Measurements from ENCODE around the gene TDG. TPM values are rescaled to one million over a fixed set of nuclear protein-coding genes. Genes with fewer than 3 reads are reported as not detected.
"Not testable (repeated sequence)": the region's sequence is repeated elsewhere in the genome, so short reads cannot be mapped to it uniquely, and the experiment has no call there.

TDG gene
- total RNA-seq, 2 donors from 2014 or later, result 35.9 to 38.2 TPM

DNA sequence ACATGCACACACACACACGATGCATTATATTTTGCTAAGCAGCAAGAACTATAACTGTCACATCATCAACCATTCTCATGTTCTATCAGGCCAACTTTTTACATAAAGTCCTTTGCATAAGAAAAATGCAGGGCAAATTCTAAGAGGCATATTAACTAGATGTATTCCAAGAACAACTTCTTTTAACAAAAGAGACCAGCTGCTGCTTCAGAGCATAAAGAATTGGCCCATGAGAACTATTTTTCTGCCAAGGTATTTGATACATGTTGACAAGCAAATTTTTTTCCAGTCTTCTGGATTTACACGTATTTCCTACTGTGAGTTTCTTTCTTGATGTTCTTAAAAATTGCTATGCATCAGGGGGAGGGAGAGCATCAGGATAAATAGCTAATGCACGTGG, 57.1 kb downstream of the TDG start:
- H3K27ac Mint-ChIP-seq, result no peak overlapping the region
- no peak for ATAC-seq (replicated peaks)
- H3K9me3 Mint-ChIP-seq, result no peaks in the 10 kb centered on the region
- no peaks in the 10 kb centered on the region for H3K4me1 Mint-ChIP-seq
- peaks cover 27% of the 10 kb centered on the region for H3K27me3 Mint-ChIP-seq
- no peak overlapping the region for H3K4me3 Mint-ChIP-seq
- no peaks in the 10 kb centered on the region for H3K36me3 Mint-ChIP-seq (ENCODE audit: low read depth)

DNA sequence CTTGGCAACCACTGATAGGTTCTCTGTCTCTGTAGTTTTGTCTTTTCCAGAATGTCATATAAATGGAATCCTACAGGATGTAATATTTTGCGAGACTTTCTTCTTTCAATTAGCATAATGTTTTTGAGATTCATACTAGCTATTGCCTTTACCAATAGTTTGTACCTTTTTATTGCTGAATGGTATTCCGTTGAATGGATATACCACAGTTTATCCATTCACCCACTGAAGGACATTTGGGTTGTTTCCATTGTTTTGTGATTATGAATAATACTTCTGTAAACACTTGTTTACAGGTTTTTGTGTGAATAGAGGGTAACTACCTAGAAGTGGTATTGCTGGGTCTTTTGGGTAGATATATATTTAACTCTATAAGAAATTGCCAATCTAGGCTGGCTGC, 58.0 kb downstream of the TDG start:
- Mint-ChIP-seq H3K4me3 (no peak overlapping the region), H3K27ac (no peak overlapping the region), H3K9me3 (no peaks in the 10 kb centered on the region), H3K27me3 (peaks cover 29% of the 10 kb centered on the region), H3K36me3 (ENCODE audit: low read depth) (no peaks in the 10 kb centered on the region), H3K4me1 (no peaks in the 10 kb centered on the region)
- no peak for ATAC-seq (replicated peaks)

DNA sequence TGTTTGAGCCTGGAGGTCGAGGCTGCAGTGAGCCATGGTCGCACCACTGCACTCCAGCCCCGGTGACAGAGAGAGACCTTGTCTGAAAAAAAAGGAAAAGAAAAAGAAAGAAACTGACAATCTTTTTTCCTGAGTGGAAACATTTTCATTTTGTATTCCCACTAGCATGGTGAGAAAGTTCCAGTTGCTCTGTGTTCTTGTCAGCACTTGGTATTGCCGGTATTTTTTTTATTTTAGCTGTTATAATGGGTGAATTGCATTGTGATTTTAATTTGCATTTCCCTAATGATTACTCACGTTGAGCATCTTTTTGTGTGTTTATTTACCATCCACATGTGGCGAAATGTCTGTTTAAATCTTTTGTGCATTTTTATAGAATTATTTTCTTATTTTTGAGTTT, 58.7 kb downstream of the TDG start:
- H3K36me3 Mint-ChIP-seq (ENCODE audit: low read depth), result no peaks in the 10 kb centered on the region
- no peaks in the 10 kb centered on the region for H3K9me3 Mint-ChIP-seq
- peaks cover 30% of the 10 kb centered on the region for H3K27me3 Mint-ChIP-seq
- H3K4me3 Mint-ChIP-seq, result no peak overlapping the region
- no peak for ATAC-seq (replicated peaks)
- no peak overlapping the region for H3K27ac Mint-ChIP-seq
- no peaks in the 10 kb centered on the region for H3K4me1 Mint-ChIP-seq

DNA sequence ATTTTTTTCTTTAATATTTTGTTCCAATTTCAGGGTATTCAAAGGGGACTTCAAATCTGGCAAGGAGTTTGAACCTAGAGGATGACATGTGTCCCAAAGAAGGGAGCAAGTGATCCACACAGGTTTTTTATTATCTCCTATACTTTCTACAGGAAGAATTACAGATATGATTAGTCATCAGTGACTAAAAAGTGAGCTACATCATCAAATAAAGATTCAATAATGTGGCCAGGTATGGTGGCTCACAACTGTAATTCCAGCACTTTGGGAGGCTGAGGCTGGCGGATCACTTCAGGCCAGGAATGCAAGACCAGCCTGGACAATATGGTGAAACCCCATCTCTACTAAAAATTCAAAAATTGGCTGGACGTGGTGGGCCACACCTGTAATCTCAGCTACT, 60.1 kb downstream of the TDG start:
- peaks cover 24% of the 10 kb centered on the region for H3K27me3 Mint-ChIP-seq
- no peak overlapping the region for H3K4me3 Mint-ChIP-seq
- H3K9me3 Mint-ChIP-seq, result no peaks in the 10 kb centered on the region
- H3K4me1 Mint-ChIP-seq, result no peaks in the 10 kb centered on the region
- ATAC-seq (replicated peaks), result no peak
- H3K36me3 Mint-ChIP-seq (ENCODE audit: low read depth), result no peaks in the 10 kb centered on the region
- no peak overlapping the region for H3K27ac Mint-ChIP-seq

DNA sequence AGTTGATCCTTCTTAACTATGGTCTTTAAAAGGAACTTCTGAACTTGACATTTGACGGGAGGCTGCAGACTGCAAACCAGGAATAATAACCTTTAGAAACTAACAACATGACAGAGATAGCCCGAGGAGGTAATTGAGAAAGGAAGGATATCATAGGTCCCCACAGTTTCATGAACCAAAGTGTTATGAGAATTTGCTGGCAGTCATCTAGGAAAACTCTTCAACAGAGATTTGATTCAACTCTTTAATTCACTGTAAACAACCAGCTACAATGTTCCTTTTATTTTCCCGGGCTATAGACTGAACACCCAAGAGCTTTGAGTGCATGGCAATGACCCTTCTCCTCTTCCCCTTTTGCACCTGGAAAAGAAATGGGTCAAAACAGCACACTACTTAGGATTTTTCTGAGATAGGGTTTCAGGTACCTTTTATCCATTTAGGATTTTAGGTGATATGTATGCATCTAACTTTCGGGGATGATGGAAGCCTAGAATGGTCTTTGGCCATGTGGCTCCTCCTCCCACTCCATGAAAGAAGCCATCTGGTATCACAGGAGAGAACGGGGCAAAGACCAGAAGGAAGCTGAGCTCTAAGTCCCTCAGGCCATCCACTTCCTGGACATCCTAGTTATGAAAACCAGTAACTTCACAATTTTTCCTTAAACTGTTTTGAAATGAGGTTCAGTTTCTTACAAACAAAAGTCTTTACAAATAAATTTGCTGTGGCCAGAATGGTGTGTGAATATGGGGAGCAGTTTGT, 61.3 kb downstream of the TDG start:
- Mint-ChIP-seq H3K4me1 (no peaks in the 10 kb centered on the region), H3K4me3 (no peak overlapping the region), H3K27ac (no peak overlapping the region), H3K27me3 (peaks cover 23% of the 10 kb centered on the region), H3K9me3 (no peaks in the 10 kb centered on the region), H3K36me3 (ENCODE audit: low read depth) (no peaks in the 10 kb centered on the region)
- no peak for ATAC-seq (replicated peaks)

DNA sequence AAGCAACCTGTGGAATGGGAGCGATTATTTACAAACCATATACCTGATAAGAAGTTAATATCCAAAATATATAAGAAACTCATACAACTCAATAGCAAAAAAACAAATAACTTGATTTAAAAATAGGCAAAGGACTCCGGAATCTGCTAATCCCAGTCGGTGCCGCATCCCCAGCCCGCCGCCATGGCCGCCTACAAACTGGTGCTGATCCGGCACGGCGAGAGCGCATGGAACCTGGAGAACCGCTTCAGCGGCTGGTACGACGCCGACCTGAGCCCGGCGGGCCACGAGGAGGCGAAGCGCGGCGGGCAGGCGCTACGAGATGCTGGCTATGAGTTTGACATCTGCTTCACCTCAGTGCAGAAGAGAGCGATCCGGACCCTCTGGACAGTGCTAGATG, 64.9 kb downstream of the TDG start:
- H3K27ac Mint-ChIP-seq; ATAC-seq (replicated peaks); H3K4me3 Mint-ChIP-seq; H3K9me3 Mint-ChIP-seq; H3K36me3 Mint-ChIP-seq (ENCODE audit: low read depth); H3K4me1 Mint-ChIP-seq: not testable (repeated sequence)
- peaks cover 20% of the 10 kb centered on the region for H3K27me3 Mint-ChIP-seq

DNA sequence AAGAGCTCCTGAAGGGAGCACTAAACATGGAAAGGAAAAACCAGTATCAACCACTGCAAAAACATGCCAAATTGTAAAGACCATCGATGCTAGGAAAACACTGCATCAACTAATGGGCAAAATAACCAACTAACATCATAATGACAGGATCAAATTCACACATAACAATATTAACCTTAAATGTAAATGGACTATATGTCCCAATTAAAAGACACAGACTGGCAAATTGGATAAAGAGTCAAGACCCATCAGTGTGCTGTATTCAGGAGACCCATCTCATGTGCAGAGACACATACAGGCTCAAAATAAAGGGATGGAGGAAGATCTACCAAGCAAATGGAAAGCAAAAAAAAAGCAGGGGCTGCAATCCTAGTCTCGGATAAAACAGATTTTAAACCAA, 70.5 kb downstream of the TDG start:
- not testable (repeated sequence) for H3K27me3 Mint-ChIP-seq; H3K4me3 Mint-ChIP-seq; ATAC-seq (replicated peaks); H3K4me1 Mint-ChIP-seq; H3K27ac Mint-ChIP-seq; H3K9me3 Mint-ChIP-seq; H3K36me3 Mint-ChIP-seq (ENCODE audit: low read depth)

Other genes starting within 250 kb of the TDG start
- 1 to 10 TPM; 6.7 to 7.4 TPM for gene NT5DC3, start 124.6 kb upstream of the TDG start, total RNA-seq
- gene HSP90B1, start 35.5 kb upstream of the TDG start, total RNA-seq, result 100 to 1,000 TPM; 324 to 453 TPM
- gene GLT8D2, start 84.3 kb downstream of the TDG start, total RNA-seq, result under 1 TPM in 1 of 2 donors, not detected in 1; 0.58 TPM
- gene HCFC2, start 98.7 kb downstream of the TDG start, total RNA-seq, result 10 to 100 TPM in 1 of 2 donors, 1 to 10 TPM in 1; 9.2 to 11.7 TPM
- 10 to 100 TPM in 1 of 2 donors, 1 to 10 TPM in 1; 8.9 to 15.1 TPM for gene NFYB, start 172.3 kb downstream of the TDG start, total RNA-seq
- 100 to 1,000 TPM in 1 of 2 donors, 10 to 100 TPM in 1; 69.2 to 119 TPM for gene TXNRD1, start 249.9 kb downstream of the TDG start, total RNA-seq